ENCODE measurements around the gene KLK1.
"Not testable (repeated sequence)": the region's sequence is repeated elsewhere in the genome, so short reads cannot be mapped to it uniquely, and the experiment has no call there.

The KLK1 gene

DNA sequence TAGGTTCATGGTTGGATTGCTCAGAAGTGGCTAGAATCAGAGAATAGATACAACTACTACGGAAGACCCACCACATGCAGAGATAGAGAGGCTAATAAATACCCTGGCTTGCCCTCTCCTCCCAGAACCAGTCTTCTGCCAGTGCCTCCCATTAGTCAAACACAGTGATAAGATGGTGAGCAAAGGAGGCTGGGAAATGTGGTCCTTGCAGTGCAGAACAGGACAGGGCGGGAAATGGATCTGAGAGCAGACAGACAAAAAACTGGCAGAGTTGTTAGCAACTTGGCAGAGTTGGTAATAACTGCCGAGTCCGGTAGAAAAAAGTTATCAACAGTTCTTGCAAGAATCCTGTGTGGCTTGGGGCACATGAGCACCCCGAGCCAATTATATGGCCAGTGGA lies 8.7 kb downstream of the KLK1 start:
- no peak for DNase-seq (ENCODE audit: low spot score)

DNA sequence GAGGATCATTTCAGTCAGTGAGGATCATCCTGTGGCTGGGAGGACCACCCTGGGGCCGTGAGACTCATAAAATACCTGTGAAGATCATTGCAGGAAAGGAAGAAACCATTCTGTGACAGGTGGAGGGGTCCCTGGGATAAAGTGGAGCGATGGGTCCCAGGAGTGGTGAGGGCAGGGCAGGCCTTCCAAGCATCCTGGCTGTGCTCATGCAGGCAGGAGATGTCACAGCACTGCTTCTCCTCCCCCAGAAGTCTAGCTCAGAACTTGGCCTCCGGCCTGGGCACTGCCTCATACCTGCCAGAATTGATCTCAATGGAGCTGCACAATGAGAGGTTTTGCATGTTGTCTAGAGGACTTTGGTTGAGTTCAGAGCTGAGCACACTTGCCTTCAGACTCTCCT lies 11.1 kb downstream of the KLK1 start:
- DNase-seq (ENCODE audit: low spot score) = no peak

DNA sequence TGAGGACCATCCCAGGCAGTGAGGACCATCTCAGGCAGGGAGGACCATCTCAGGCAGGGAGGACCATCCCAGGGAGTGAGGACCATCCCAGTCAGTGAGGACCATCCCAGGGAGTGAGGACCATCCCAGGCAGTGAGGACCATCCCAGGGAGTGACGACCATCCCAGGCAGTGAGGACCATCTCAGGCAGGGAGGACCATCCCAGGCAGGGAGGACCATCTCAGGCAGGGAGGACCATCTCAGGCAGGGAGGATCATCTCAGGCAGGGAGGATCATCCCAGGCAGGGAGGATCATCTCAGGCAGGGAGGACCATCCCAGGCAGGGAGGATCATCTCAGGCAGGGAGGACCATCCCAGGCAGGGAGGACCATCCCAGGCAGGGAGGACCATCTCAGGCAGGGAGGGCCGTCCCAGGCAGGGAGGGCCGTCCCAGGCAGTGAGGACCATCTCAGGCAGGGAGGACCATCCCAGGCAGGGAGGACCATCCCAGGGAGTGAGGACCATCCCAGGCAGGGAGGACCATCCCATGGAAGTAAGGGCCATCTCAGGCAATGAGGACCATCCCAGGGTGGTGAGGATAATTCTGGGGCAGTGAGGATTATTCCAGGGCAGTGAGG lies 11.9 kb downstream of the KLK1 start:
- DNase-seq (ENCODE audit: low spot score) = not testable (repeated sequence)

DNA sequence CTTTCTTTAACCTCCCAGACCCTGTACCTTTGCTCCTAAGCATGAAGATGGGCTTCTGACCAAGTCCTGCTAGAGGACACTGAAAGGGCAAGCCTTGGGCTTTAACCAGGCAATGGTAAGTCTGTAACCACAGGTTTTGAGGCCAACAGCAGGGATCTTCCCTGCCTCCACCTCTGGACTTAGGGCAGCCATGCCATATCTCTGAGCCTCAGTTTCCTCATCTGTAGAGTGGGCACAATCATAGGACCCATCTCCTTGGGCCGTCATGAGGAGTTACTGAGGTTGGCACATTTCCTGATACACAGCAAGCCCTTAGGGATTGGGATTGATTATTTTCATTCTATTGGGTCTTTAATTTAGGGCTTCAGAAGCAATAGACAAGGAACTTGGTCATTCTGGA lies 14.7 kb downstream of the KLK1 start:
- DNase-seq (ENCODE audit: low spot score) = no peak

DNA sequence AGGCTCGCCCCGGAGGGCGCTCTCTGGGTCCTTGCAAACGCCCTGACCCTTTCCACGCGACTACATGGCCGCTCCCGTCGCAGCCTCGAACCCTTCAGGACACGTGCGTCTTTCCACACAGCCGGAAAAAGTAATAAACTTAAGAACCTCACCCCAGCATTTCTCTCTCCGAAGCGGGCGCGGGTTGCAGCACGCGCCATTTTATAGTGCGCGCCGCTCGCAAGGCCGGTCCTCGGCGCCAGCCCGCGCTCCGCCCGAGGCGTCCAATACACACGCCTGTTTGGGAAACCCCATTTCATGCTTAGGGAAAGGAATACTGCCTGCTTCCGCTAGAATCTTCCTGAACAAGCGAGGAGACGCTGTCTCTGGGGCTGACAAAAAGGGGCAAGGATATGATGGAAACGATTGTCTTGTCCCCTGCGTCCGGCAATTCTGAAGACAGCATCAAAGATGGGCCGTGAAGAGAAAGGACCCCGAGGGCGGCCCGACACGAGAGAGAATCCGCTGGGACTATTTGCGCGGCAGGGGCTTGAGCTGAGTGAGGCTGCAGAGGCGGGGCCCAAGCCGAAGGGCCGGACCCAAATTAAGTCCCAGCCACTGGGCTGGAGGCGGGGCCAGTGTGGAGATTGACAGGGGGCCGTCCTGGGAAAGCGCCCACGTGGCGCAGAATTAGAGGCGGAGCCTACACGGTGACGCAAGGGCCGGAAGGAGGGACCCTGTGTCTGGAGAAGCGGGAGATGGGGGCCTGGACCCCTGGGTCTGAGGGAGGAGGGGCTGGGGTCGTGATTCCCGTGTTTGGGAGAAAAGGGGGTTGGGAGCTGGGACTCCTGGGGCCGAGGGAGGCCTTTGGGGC lies 18.9 kb downstream of the KLK1 start:
- DNase-seq (ENCODE audit: low spot score) = peak; percentile 98

DNA sequence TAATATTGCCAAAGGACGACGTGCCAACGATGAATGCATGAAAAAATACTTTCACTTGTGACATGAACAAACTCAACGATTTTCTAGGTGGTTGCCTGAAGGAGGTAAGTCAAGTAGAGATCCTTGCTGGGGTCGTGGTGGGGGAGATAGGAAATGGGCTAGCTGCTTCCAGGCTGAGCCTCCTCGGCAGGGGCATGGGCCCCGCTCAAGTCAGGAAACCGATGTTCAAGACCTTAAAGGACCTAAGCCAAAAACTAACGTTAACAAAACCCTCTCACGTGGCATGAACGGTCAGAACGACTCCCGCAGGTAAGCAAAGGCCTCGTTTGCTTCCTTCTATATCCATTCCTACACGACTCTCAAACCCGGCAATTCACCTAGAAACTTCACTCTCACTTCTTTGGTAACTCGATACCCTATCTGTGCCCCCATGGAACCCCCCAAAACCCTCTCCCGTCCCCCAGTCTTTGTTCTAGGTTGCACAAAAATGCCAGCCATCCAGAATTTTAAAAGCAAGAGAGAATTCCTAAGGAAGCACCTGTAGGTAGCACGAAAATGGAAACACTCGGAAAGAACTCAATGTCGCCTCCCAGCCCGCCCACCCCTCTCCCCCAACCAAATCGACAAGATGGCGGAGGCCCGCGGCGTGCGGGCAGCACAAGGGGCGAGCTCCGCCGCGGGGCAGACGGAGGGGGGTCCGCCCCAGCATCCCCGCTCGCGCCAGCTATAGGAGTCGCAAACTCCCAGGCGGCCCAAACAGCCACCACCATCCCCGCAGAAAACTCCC lies 19.8 kb downstream of the KLK1 start:
- DNase-seq (ENCODE audit: low spot score) = no peak

DNA sequence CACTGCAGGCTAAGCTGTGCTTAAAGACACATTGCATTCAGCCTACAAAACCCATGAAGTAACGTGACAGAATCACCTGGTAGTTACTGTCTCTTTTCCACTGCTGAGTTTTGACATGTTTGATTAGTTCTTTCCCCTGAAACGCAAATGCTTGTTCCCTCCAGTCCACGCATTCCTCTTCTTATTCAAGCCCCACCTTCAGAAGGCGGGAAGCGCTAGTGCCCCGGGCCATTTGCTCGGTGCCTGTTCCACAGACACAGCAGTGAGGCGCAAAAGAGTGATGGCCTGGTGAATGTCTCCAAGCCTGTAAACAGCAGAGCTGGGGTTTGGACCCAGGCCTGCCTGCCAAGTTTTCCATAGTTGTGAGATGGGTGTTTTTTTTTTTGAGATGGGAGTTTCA lies 22.5 kb downstream of the KLK1 start:
- no peak for DNase-seq (ENCODE audit: low spot score)

DNA sequence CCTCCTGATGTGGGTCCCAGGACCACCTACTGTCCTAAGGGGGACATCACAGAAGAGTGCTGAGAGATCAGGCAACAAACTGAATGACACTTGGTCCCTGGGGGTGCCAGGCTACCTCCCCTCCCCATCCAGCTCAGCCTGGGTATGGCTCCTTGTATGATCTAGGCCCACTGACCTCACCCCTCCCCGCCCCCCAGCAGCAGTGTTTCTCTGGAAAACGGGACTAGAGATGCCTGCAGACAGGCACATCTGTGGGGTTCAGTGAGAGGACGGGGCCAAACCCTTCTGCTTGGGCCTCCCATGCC lies 24.1 kb downstream of the KLK1 start:
- DNase-seq (ENCODE audit: low spot score) = no peak

DNA sequence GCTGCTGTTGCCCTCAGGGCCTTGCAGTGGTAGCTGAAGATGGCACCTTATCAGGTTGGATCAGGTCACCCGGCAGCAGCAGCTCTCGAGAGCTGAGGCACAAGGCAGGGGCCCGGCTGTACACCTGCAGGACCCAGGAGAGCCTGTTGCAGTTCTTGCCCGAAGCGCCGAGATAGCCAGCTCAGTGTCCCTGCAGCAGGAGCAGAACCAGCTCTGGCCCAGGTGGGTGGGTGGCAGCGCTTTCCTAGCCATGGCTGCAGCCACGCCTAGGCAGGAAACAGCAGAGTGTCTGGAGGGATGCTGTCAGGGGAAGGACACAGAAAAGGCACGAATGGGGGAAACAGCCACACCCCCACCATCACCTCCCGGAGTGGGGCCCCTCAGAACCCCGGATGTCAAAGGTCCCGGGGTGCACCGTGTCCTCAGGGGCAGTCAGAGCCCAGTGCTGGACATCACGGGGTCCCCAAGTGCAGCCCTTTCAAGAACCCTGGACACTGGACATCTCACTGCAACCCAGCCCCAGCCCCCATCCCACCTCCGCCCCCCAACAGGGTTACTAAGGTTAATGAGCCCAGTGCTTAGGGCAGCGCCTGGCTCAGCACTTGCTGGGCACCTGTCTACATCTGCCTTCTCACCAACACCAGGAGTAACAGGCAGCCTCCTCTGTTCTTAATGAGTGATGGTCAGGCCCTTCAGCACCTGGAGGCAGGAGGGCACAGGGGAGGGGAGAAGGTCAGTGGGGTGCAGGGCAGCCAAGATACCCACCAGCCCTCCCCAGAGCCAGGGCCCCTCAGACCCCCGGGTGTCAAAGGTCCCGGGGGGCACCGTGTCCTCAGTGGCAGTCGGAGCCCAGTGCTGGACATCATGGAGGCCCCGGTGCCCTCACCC lies 24.7 kb downstream of the KLK1 start:
- DNase-seq (ENCODE audit: low spot score) = no peak

DNA sequence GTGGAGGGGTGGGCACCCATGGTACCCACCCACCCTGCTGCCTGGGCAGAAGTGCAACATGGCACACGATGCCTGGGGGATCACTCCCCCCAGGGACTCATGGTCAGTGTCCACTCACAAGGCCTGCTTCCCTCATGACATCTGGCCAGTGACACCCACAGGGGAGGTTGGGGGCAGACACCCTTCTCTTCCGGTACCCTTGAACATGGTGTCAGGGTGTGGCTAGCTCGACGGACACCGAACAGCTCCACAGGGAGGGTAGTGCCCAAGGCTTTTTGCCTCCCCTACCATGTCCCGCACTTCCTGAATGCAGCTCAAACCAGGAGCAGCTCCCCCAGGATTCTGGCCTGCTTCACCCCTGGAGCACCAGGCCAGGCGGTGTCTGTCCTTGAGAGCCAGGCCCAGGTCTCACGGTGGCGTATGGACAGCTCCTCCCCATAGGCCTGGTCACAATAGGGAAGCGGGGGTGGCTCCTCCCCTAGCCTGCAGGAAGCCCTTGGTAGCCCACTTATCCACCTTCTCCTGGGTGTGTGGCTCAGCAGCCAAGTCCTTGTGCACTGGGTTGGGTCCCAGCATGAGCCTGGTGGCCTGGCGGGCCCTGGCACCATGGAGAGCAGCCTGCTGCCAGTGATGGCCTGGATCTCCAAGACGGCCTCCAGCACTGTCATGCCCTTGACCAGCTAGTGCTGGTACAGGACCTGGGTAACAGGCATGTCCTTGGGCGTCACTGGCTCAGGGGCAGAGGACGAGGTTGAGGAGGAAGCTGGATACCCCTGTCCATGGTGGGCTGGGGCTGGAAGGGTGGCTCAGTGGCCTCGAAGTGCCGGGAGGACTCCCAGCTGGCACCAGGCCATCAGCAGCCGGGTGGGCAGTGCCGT lies 25.6 kb downstream of the KLK1 start:
- DNase-seq (ENCODE audit: low spot score) = no peak

DNA sequence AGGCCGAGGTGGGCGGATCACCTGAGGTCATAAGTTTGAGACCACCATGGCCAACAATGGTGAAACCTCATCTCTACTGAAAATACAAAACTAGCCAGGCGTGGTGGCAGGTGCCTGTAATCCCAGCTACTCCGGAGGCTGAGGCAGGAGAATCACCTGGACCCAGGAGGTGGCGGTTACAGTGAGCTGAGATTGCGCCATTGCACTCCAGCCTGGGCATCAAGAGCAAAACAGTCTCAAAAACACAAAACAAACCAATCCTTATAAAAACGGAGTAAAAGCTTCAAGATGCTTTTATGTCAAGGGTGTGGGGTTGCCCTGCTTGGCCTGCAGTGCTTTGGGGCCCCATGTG lies 26.2 kb downstream of the KLK1 start:
- DNase-seq (ENCODE audit: low spot score) = no peak

DNA sequence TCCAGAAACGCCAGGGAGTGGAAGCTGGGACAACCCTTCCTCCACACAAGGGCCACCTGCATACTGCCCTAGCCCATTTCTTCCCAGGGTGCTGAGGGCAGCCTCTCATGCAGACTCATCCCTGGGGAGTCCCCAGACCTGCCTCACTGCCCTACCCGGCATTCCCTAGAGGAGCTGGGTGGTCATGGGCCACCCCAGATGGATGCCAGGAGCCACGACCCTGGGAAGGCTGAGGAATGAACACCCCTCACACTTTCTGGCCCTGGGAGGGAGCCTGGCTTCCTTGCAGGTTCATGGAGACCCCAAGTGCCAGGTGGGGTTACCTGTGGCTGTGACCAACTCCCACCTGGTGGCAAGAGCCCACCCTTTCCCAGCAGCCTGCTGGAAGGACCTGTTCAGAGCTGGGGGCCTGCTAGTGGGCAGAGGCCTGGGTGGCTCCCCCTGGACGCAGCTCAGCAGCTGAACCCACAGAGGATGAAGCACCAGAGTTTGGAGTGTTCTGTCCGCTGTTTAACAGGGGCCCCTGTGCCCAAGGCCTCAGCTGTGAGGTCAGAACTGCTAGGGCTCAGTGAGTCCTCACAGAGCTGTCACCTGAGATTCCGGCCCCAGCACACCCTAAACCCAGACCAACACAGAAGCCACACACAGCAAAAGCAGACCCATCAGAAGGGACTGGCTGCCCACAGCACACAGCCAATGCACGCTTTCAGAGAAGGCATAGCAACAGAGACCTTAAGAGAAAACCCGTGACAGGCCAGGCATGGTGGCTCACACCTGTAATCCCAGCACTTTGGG lies 26.8 kb downstream of the KLK1 start:
- no peak for DNase-seq (ENCODE audit: low spot score)

DNA sequence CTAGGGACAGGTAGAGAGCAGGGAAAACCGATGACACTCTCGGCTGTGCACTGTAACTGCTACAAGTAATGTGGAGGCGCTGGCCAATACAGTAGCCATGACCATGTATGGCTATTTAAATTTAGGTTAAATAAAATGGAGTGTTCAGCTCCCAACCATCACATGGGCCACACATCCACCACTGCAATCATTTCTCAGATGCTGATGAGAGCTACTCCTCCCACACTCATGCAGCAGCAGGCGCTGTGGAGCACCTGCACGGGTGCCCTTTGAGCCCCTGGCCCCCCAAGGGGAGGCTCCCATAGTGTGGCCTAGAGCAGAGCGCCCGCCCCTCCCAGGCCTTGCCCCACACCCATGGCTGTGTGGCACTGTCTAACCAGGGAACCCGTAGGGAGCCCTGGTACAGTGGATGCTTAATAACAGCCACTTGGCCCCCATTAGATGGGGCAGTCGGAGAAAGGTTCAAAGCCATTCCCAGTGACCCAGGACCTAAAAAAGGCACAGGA lies 27.4 kb downstream of the KLK1 start:
- DNase-seq (ENCODE audit: low spot score) = no peak

DNA sequence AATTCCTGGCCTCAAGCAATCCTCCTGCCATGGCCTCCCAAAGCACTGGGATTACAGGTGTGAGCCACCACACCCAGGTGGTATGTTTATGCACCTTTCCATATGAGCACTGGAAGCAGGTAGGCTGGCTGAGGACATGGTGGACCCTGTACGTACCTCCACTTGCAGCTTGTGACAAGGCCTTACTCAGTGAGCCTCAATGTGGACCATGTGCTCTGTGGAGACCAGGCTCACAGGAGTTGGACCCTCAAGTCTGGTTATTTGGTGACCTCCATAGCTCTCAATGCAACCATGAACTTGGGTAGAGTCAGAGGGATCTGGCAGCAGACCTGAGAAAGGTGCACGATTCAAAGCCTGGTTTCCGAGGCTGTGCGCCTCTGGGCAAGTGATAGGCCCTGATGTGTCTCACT lies 27.9 kb downstream of the KLK1 start:
- DNase-seq (ENCODE audit: low spot score) = no peak

DNA sequence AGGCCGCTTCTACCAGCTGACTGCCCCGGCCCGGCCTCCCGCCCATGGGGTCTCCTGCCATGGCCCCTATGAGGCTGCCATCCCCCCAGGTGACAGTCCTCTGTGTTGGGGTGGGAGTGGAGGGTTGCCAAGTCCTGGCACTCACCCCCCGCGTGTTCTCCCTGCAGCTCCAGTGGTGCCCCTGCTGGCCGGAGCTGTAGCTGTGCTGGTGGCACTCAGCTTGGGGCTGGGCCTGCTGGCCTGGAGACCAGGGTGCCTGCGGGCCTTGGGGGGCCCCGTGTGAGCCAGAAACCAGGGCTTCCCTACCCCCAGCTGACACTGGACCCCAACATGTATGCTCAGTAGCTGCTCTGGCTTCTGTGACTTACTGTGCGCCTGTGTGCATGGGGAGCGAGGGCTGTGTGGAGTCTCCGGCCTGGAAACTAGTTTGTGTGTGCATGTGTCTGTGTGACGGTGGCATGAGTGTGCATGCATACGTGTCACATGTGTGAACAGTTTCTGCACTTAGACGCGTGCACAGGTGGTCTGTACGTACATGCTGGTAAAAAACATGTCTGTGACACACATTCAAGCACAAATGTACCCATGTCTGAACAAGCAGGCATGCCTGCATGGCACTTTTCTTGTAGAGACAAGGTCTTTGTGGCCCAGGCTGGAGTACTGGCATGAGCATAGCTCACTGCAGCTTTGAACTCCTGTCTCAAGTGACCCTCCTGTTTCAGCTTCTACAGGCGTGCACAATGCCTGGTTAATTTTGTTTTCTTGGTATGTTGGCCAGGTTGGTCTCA lies 28.5 kb downstream of the KLK1 start:
- DNase-seq (ENCODE audit: low spot score) = no peak

DNA sequence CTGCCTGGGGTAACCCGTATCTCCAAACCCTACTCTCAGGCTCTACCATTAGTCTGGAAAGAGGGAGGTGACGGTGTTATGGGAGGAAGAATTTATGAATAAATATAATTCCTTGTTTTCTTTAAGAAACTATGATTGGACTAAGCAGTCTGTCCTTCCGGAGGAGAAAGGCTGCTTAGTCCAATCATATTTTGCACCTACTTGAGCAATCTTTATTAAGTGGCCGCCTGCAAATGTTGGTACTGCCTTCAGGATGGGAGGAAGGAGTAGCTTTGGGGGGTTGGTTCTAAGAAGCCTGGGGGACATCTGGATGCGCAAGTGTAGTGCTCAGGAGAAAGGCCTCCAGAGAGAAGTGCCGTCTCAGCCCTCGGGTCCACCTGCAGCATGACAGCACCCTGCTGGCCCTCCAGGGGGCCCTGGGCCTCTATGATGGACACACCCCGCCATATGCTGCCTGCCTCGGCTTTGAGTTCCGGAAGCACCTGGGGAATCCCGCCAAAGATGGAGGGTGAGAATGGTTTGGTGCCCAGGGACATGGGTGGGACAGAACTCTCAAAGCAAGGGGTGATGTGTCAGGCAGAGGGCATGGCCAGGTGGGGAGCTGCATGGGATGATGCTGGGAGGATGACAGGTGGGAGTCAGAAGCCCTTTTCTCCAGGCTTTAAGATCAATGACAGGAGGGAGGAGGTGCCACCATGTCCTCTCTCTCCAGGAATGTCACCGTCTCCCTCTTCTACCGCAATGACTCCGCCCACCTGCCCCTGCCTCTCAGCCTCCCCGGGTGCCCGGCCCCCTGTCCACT lies 29.3 kb downstream of the KLK1 start:
- DNase-seq (ENCODE audit: low spot score) = no peak

DNA sequence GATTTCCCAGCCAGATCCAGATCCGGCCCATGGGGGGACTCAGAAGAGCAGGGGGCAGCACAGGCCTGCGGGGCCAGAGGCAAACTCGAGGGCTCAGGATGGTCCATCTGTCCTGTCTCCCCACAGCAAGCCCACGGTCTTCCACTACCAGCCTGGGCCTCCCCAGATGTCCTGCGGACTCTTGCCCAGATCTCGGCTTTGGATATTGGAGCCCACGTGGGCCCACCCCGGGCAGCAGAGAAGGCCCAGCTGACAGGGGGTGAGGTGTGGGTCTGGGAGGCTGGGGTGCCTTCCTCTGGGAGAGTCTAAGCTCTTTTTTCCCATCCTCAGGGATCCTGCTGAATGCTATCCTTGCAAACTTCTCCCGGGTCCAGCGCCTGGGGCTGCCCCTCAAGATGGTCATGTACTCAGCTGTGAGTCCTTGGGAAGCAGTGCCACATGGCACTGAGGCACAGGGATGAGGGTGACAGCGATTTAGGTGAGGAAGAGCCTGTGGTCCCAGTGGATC lies 30.0 kb downstream of the KLK1 start:
- no peak for DNase-seq (ENCODE audit: low spot score)

All from putamen (tissue), 1 donor.